GM21723 (cell line): ENCODE data around the gene DCST2.

ENCODE experiments used
- ATAC-seq: cut with Tn5 transposase; IDR thresholded peaks from one replicate; pipeline ENCODE4 v1.9.1; 2021; ENCODE audit warnings: mild to moderate bottlenecking, moderate library complexity; ENCODE audit not compliant: unreplicated experiment

DCST2 gene

GRCh38 chr1:155012026-155012546 lies 21.5 kb downstream of the DCST2 start:
- no peak for ATAC-seq

GRCh38 chr1:155011437-155012025 lies 22.1 kb downstream of the DCST2 start:
- ATAC-seq = no peak

GRCh38 chr1:155011004-155011416 lies 22.6 kb downstream of the DCST2 start:
- ATAC-seq = no peak

DNA sequence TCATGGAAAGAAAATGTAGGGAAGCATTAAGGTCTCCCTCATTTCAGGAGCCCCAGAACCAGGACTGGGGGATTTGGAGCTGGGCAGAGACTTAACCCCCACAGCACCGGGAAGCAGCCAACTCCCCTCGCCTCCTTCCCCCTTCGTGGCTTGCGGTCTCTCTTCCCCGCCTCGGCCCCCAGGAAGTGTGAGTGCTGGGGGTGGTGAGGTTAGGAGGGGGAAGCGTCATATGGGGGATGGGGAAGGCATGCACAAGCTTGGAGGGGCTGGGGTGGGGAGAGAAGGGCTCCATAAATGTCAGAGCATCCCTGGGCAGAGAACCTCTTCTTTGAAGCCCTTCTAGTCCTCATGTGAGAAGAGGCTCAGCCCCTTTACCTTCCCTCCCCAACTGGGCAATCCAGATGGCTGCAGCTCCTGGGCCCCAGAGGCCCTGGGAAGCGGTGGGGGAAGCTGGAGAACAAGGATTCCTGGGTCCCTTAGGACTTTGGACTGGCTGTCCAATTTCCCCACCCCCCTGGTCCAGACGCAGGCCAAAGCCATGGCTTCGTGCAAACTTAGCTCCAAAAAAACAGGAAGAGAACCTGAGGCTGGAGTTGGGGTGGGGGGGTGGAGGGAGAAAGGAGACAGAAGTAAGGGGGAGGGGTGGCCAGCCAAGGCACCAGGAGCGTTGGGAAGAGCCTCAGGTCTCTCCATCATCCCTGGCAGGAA lies 23.2 kb downstream of the DCST2 start:
- no peak for ATAC-seq

DNA sequence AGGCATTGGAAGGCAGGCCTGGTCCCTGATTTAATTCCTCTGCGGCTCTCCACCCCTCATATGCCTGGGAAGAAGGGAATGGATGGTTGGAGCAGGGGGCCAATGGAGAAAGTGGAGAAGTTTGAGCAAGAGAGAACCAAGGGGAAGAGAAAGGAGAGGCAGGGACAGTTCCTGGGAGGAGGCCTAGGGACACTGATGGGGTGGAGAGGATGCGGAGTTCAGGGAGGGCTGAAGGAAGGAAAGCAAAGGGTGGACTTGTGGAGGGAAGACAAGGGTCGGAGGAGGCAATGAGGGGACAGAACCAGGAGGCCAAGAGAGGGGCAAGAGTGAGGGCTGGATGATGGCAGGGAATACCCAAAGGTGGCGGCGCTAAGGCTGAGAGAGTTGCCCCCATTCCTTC lies 23.8 kb downstream of the DCST2 start:
- ATAC-seq = no peak

- no peak for ATAC-seq
These were observed 24.3 kb downstream of the DCST2 start for GRCh38 chr1:155009221-155009711.

DNA sequence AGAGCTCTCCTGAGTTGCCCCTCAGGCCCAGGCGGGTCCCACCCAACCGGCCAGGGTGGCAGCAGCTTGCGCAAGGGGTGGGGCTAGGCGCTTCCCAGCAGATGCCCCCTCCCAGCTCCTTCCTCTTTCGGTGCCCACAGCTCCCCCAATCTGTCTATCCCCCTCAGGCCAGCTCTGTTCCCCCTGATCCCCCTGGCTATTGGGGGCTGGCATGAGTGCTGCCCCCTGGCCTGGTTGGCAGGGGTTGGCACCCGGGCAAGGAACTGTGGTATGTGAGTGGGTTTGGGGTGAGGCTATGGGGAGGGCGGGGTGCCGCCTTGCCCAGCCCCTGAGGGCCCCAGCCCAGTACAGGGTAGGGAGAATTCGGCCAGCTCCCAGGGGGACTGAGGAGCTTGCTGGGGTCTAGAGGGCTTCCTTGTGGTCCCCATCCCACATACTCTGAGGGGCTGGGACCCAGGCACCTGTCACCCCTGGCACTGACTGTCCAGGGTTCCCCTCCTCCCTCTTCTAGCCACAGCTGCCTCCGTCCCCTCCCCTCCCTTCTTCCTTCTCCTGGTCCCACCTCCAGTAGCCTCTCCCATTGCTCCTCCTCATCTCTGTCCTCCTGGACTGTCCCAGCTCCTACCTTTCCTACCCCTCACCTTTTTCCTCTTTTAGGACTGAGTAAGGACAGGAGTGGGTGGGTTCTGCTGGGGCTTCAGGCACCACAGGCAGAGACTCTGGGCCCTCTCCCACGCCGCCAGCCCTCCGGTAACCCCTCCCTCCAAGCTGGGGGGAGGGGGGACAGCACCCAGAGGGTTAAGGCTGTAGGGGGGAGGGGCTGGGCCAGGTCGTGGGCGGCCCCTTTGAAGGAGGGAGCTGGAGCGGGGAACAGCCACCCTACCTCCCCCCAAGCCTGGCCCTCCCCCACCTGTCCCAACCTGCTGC lies 25.3 kb downstream of the DCST2 start:
- no peak for ATAC-seq

DNA sequence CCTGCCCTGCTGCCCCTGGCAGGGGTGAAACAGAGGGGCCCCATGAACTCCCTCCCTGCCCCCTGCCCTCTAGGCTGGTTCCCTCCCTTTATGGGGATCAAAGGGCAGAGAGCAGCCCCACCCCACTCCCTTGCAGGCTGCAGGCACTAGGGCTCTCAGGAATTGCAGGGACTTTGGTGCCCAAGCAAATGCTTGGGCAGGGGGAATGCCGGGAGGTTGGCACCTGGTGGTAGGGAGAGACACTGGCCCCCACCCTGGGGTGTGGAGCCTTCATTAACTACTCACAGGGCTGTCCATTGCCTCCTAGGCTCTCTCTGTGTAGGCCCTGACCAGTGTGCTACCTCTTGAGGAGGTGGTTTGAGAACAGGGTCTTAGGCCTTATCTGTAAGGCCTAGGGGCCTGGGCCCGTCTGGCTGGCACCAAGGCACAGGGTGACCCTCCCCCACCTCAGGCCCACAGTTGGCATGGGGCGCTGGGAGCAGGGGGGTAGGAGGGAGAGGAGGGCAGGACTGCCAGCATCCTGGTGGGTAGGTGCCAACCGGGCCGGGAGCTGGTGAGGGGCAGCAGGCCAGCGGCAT lies 26.2 kb downstream of the DCST2 start:
- ATAC-seq = no peak

DNA sequence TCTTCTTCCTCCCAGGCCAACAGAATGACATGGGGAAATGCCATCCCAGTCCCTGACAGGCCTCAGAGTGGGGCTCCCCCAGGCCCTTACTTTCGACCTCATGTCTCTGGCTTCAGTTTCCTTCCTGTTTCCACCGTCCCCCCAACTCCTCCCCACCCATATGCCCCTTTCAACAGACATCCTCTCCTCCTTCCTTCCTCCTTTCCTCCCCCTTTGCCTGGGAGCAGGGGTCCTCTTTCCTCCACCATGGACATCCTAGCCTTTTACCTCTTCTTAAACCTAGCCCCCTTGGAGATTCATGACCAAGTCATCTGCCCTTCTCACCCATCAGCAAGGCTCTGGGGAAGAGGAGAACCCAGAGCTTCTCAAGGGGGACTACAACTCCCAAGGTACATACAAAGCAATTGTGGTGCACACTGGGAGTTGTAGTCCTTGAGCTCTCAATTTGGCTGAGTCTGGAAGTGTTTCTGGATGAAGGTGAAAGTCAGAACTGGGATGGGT lies 26.9 kb downstream of the DCST2 start:
- ATAC-seq = no peak

DNA sequence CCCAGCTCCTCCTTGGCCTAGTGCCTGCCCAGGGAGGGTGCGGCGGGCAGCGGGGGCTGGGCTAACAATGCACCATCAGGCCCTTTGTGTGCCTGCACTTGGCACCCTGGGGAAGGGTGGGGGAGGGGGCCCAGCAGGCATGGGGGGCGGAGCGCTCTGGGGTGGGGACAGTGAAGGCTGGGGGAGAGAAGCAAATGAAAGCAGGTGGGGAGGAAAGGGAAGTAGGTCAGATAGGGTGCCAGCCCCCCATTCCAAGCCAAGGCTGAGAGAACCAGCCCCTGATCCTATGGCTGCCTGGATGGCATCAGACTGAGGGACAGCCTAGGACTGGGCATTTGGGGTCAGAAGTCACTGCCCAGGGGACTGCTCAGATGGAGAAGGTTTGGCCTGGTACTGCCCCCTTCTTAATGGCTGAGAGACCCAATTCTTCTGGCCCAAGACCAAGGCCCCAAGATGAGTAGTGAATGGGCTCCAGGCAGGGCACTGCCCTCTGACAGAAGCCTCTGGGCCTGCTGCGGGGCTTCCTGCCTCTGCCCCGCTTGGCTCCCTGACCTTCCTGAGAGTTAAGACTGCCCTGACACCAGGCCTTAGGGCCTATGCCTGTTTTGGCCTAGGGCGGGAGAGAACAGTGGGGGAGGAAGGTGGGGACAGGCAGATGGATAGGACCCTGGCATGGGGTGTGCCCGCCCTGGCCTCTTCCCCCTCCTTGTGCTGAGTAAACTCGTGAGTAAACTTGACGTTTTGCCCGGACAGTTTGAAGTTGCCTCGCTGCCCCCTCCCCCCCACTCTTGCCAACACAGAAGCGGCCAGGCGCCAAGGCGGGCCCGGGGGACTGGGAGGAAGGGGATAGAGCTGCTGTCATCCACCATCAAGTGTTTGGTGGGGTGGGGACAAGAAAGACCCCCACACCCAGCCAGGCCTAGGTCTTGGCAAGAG lies 28.2 kb downstream of the DCST2 start:
- ATAC-seq = no peak

DNA sequence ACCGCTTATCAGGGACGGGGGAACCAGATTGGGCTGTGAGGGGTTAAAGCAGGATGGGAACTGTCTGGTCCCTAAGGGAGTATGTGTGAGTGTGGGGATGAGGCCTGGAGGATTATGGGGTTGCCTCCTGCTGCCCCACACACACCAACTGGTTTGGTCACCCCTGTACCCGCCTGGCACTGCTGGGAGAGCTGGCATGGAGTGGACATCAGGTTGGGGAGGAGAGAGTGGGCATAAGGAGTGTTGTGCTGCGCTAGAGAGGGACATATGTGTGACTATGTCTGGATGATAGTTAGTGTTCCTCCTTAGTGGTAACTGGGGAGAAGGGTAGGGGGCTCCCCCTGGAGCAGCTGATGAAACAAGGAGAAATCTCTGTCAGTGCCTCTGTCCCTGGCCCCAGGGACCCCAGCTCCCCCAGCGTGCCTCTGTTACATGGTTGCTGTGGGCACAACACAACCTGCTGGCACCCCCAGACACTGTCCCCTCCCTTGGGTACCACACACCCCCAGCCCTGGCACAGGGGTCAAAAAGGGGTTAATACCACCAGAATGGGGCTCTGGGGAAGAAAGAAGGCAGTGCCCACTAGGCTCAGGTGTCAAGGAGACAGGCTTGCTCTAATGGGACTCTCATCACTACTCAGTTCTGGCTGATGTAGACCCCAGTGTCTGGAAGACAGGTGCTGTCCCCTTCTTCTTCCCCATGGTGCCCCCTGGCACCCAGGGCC lies 29.1 kb downstream of the DCST2 start:
- no peak for ATAC-seq

DNA sequence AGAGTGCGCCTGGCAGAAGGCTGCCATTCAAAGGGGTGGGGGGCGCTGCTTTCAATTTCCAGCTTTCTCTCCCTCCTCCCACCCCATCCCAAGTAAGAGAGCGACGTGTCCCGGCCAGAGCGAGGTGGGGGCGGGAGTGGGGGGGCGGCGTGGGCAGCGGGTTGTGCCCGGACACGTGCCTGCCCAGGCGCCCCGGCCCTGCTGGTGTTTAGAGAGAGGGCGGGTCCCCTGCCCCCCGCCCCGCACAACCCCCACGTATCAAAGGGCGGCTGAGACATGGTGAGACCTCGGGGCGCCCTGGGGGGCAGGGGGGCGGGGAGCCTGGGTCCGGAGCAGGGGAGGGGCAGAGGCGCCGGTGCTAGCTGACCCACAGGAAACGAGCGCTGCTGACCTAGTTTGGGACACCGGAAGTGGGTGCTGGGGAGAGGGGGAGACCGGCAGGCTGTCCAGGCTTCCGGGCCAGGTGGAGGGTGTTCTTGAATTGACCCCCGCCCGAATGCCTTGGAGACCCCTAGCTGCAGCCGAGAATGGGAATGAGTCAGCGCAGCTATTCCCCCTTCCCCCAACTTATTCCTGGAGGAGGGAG lies 29.7 kb downstream of the DCST2 start:
- ATAC-seq = no peak

- no peak for ATAC-seq
These were observed 30.3 kb downstream of the DCST2 start for GRCh38 chr1:155003227-155003765.

- ATAC-seq = peak; percentile 3
These were observed 30.9 kb downstream of the DCST2 start, which contains the start of gene ZBTB7B for GRCh38 chr1:155002464-155003226. ZBTB7B (plus strand) TSS chr1:155002802; CDS start chr1:155014661, 11,859 bp downstream.

DNA sequence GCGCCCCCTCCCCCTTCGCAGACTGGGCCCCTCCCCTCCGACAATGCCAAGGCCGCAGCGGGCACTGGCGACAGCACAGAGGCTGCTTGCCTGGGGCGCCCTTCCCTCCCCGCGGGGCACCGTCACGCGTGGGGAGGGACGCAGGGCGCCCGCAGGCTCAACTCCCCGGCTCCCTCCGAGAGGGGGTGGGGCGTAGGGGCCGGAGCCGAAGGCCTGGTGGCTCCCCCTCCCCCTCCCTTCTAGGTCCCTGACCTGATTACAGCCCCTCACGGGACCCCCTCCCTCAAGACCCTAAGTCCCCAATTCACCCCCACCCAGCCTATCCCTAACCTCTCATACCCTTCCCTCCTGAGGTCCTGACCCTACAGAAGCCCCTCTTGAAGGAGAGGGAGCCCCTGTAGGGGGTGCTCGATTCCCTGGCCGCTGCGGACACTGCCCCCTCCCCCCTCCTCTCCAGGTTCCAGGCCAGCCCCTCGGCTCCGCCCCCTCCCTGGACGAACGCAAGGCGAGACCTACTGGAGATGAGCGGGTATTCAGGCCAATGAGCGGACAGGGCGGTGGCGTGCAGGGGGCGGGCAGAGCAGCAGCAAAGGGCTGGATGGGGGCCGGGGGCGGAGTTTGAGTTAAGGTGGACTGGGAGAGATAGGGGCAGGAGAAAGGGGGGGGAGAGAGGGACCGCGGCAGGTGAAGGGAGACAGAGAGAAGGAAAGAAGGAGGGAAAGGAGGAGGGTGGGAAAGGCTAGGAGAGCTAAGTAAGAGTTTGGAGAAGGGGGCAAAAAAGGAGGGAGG lies 31.7 kb downstream of the DCST2 start:
- peak; percentile 46 for ATAC-seq

GRCh38 chr1:155001425-155001674 lies 32.2 kb downstream of the DCST2 start:
- no peak for ATAC-seq
